A673 (cell line): ENCODE results near the gene FBXL7. TPM values are rescaled to one million over a fixed set of nuclear protein-coding genes. Genes with fewer than 3 reads are reported as not detected.
A peak's percentile ranks its signal among the peaks of the same experiment; 100 is the strongest.

Experiments
- BruUV-seq: library from RNA; stranded (reverse); fragments of 400-500 nt; replicated peaks from 2 replicates; lab custom pipeline; 2021; lab: Mats Ljungman, UMichigan
- CTCF ChIA-PET: fragments of 300-600 bp; sonication (Branson Sonifier 250); formaldehyde crosslinking; loops from one replicate; lab custom pipeline; 2022; ENCODE audit warnings: antibody characterized with exemption; lab: Charles Lee
- POLR2A ChIA-PET: fragments of 300-600 bp; sonication (Branson Sonifier 250); formaldehyde crosslinking; loops from one replicate; lab custom pipeline; 2022; ENCODE audit warnings: antibody characterized with exemption; ENCODE audit not compliant: low non-redundant PET; lab: Charles Lee
- DNase-seq: peaks from one replicate; pipeline ENCODE4 v3.0.0-alpha.2; 2015; ENCODE audit warnings: low spot score
- H3K27ac ChIP-seq: fragments of 200-600 bp; sonication (generic); 2 replicates; pipeline ENCODE4 v1.5.1; 2016; ENCODE audit warnings: mixed run types, low read depth, mild to moderate bottlenecking, mixed read lengths, antibody characterized with exemption, low read length; ENCODE audit not compliant: poor library complexity, severe bottlenecking
- H3K27me3 ChIP-seq: fragments of 200-600 bp; sonication (generic); replicated peaks from 2 replicates; pipeline ENCODE4 v1.6.1; 2017; ENCODE audit warnings: mixed run types, low read depth, mild to moderate bottlenecking, mixed read lengths, antibody characterized with exemption, low read length; ENCODE audit not compliant: insufficient read depth, poor library complexity
- H3K36me3 ChIP-seq: fragments of 200-600 bp; sonication (generic); 2 replicates; pipeline ENCODE4 v1.6.1; 2016; ENCODE audit warnings: mixed run types, mild to moderate bottlenecking, mixed read lengths, antibody characterized with exemption, low read length; ENCODE audit not compliant: insufficient read depth, poor library complexity, severe bottlenecking
- H3K4me1 ChIP-seq: fragments of 200-600 bp; sonication (generic); 2 replicates; pipeline ENCODE4 v1.6.1; 2017; ENCODE audit warnings: mixed run types, mild to moderate bottlenecking, mixed read lengths, antibody characterized with exemption, low read length; ENCODE audit not compliant: insufficient read depth, poor library complexity, severe bottlenecking
- H3K4me3 ChIP-seq: fragments of 200-600 bp; sonication (generic); 2 replicates; pipeline ENCODE4 v1.5.1; 2016; ENCODE audit warnings: low read depth, mixed run types, mild to moderate bottlenecking, mixed read lengths, low read length; ENCODE audit not compliant: poor library complexity, severe bottlenecking
- H3K9me3 ChIP-seq: fragments of 200-600 bp; sonication (generic); 2 replicates; pipeline ENCODE4 v1.6.1; 2016; ENCODE audit warnings: mixed run types, low read depth, mild to moderate bottlenecking, mixed read lengths, antibody characterized with exemption, low read length; ENCODE audit not compliant: poor library complexity, severe bottlenecking
- CTCF ChIP-seq: fragments of 300-800, 200-600 bp; sonication (generic); conservative IDR thresholded peaks from 2 replicates; pipeline ENCODE4 v1.5.1; 2017; ENCODE audit warnings: low read depth, mild to moderate bottlenecking, antibody characterized with exemption, low read length, moderate library complexity, mixed read lengths
- EZH2 ChIP-seq: fragments of 200-600 bp; sonication (generic); IDR thresholded peaks from 2 replicates; pipeline ENCODE4 v1.6.1; 2017; ENCODE audit warnings: borderline replicate concordance, low read depth, mild to moderate bottlenecking, mixed read lengths, antibody characterized with exemption, low read length; ENCODE audit not compliant: poor library complexity, severe bottlenecking
- intact Hi-C: fragments of 100-400 bp; cut with micrococcal nuclease; formaldehyde crosslinking; loops from one replicate; pipeline ENCODE4 v1.10.0; 2022; ENCODE audit not compliant: unreplicated experiment
- total RNA-seq: library from RNA; stranded (reverse); gene quantifications from 2 replicates; pipeline ENCODE4 v1.2.3, GENCODE V29; 2021

The FBXL7 gene
- total RNA-seq, 1 experiment from 2014 or later: 5.9 TPM

- Histone ChIP-seq H3K4me3 (no peak overlapping the region), H3K36me3 (no peaks in the 10 kb centered on the region), H3K27ac (no peak overlapping the region), H3K27me3 (no peaks in the 10 kb centered on the region), H3K9me3 (no peaks in the 10 kb centered on the region), H3K4me1 (no peaks in the 10 kb centered on the region)
- peak; percentile 21 for DNase-seq
- BruUV-seq: no TSS peak
- intact Hi-C loops: no loop called here
- TF ChIP-seq CTCF (no peak), EZH2 (no peak)
- CTCF ChIA-PET: no interaction called here
- POLR2A ChIA-PET: no interaction called here
These were observed 28.5 kb downstream of the FBXL7 start for GRCh38 chr5:15528476-15528875.

GRCh38 chr5:15529013-15529412, 29.0 kb downstream of the FBXL7 start:
- TF ChIP-seq EZH2 (no peak), CTCF (no peak)
- POLR2A ChIA-PET: no interaction called here
- Histone ChIP-seq H3K36me3 (no peaks in the 10 kb centered on the region), H3K9me3 (no peaks in the 10 kb centered on the region), H3K4me1 (no peaks in the 10 kb centered on the region), H3K27me3 (no peaks in the 10 kb centered on the region), H3K27ac (no peak overlapping the region), H3K4me3 (no peak overlapping the region)
- CTCF ChIA-PET: no interaction called here
- no peak for DNase-seq
- BruUV-seq: no TSS peak
- intact Hi-C loops: no loop called here

- no peaks in the 10 kb centered on the region for H3K36me3 ChIP-seq
- no peaks in the 10 kb centered on the region for H3K27me3 ChIP-seq
- H3K4me1 ChIP-seq: no peaks in the 10 kb centered on the region
- no peak for TF ChIP-seq EZH2
- TF ChIP-seq CTCF: no peak
- intact Hi-C loops: no loop called here
- CTCF ChIA-PET: no interaction called here
- no peak overlapping the region for H3K4me3 ChIP-seq
- H3K9me3 ChIP-seq: no peaks in the 10 kb centered on the region
- no TSS peak for BruUV-seq
- no peak for DNase-seq
- H3K27ac ChIP-seq: no peak overlapping the region
- POLR2A ChIA-PET: no interaction called here
These were observed 29.8 kb downstream of the FBXL7 start for GRCh38 chr5:15529821-15530220.
